IMR-90 (cell line): ENCODE measurements around the gene RTP5. TPM values are rescaled to one million over a fixed set of nuclear protein-coding genes. Genes with fewer than 3 reads are reported as not detected.

Experiments used
- ATAC-seq: fragments of 200-7000 bp; cut with Tn5 transposase; 2 replicates; pipeline ENCODE4 v1.9.1; 2020; ENCODE audit warnings: low read depth, mild to moderate bottlenecking, moderate library complexity
- BruUV-seq: library from RNA; stranded (reverse); fragments of 400-500 nt; replicated peaks from 2 replicates; lab custom pipeline; 2021; lab: Mats Ljungman, UMichigan
- CTCF ChIA-PET: fragments of 300-600 bp; formaldehyde crosslinking; extraction: SDS; loops from one replicate; lab custom pipeline; 2021; ENCODE audit warnings: antibody characterized with exemption; lab: Yijun Ruan, JAX
- POLR2A ChIA-PET: fragments of 300-600 bp; sonication (Branson Sonifier 250); formaldehyde crosslinking; loops from one replicate; lab custom pipeline; 2022; ENCODE audit warnings: antibody characterized with exemption; ENCODE audit not compliant: unreplicated experiment; lab: Charles Lee
- DNase-seq: peaks from one replicate; pipeline ENCODE4 v3.0.0; 2013
- H2AFZ ChIP-seq: replicated peaks from 2 replicates; pipeline ENCODE3; 2013; ENCODE audit warnings: low read length, mild to moderate bottlenecking; ENCODE audit not compliant: poor library complexity
- H2AK5ac ChIP-seq: 2 replicates; pipeline ENCODE4 v1.6.1; 2013; ENCODE audit warnings: low read depth, low read length, inconsistent platforms
- H2AK9ac ChIP-seq: replicated peaks from 2 replicates; pipeline ENCODE3; 2013; ENCODE audit warnings: mild to moderate bottlenecking, low read depth, low read length, moderate library complexity; ENCODE audit not compliant: poor library complexity
- H2BK120ac ChIP-seq: 2 replicates; pipeline ENCODE4 v1.6.1; 2013; ENCODE audit warnings: low read depth, low read length, inconsistent platforms
- H2BK15ac ChIP-seq: 3 replicates; pipeline ENCODE4 v1.6.1; 2013; ENCODE audit warnings: low read depth, low read length, inconsistent platforms
- H2BK20ac ChIP-seq: 2 replicates; pipeline ENCODE4 v1.6.1; 2013; ENCODE audit warnings: low read depth, mild to moderate bottlenecking, inconsistent platforms, low read length, moderate library complexity
- H2BK5ac ChIP-seq: 2 replicates; pipeline ENCODE4 v1.6.1; 2013; ENCODE audit warnings: mild to moderate bottlenecking, low read depth, low read length, inconsistent platforms; ENCODE audit not compliant: poor library complexity, severe bottlenecking
- H3K14ac ChIP-seq: replicated peaks from 2 replicates; pipeline ENCODE4 v1.6.1; 2013; ENCODE audit warnings: low read depth, low read length, inconsistent platforms
- H3K18ac ChIP-seq: 2 replicates; pipeline ENCODE4 v1.6.1; 2013; ENCODE audit warnings: low read depth, low read length, control low read depth
- H3K23ac ChIP-seq: 2 replicates; pipeline ENCODE4 v1.6.1; 2013; ENCODE audit warnings: low read depth, low read length, inconsistent platforms
- H3K27ac ChIP-seq: 2 replicates; pipeline ENCODE4 v1.5.1; 2013; ENCODE audit warnings: mild to moderate bottlenecking, control low read depth, low read length; ENCODE audit not compliant: insufficient read depth
- H3K27me3 ChIP-seq: 2 replicates; pipeline ENCODE4 v1.6.1; 2013; ENCODE audit warnings: low read length; ENCODE audit not compliant: control insufficient read depth, insufficient read depth
- H3K36me3 ChIP-seq: 2 replicates; pipeline ENCODE4 v1.6.1; 2013; ENCODE audit warnings: low read length, mixed read lengths; ENCODE audit not compliant: control insufficient read depth, insufficient read depth
- H3K4ac ChIP-seq: 2 replicates; pipeline ENCODE4 v1.6.1; 2013; ENCODE audit warnings: low read depth, low read length, inconsistent platforms
- H3K4me1 ChIP-seq: 2 replicates; pipeline ENCODE4 v1.6.1; 2013; ENCODE audit warnings: low read length, mixed read lengths; ENCODE audit not compliant: control insufficient read depth, insufficient read depth
- H3K4me2 ChIP-seq: 2 replicates; pipeline ENCODE4 v1.6.1; 2013; ENCODE audit warnings: low read depth, mild to moderate bottlenecking, control low read depth, low read length, moderate library complexity
- H3K4me3 ChIP-seq: 2 replicates; pipeline ENCODE4 v1.5.1; 2013; ENCODE audit warnings: low read depth, mild to moderate bottlenecking, control low read depth, low read length, moderate library complexity; ENCODE audit not compliant: insufficient read depth
- H3K56ac ChIP-seq: 2 replicates; pipeline ENCODE4 v1.6.1; 2013; ENCODE audit warnings: low read length, inconsistent platforms; ENCODE audit not compliant: insufficient read depth; ENCODE audit errors: extremely low read depth
- H3K79me1 ChIP-seq, 2 experiments: 2 replicates each; pipeline ENCODE4 v1.6.1; 2013; ENCODE audit warnings: low read length in 2 of 2, inconsistent platforms in 1 of 2, low read depth in 1 of 2
- H3K9ac ChIP-seq: 2 replicates; pipeline ENCODE4 v1.6.1; 2013; ENCODE audit warnings: low read depth, low read length, control low read depth
- H3K9me1 ChIP-seq: 2 replicates; pipeline ENCODE4 v1.6.1; 2013; ENCODE audit warnings: low read length, inconsistent platforms; ENCODE audit not compliant: insufficient read depth
- H3K9me3 ChIP-seq: 2 replicates; pipeline ENCODE4 v1.6.1; 2013; ENCODE audit warnings: low read length; ENCODE audit not compliant: control insufficient read depth, insufficient read depth
- H4K20me1 ChIP-seq: 2 replicates; pipeline ENCODE4 v1.6.1; 2013; ENCODE audit warnings: low read length, inconsistent platforms; ENCODE audit not compliant: insufficient read depth
- H4K5ac ChIP-seq: 2 replicates; pipeline ENCODE4 v1.6.1; 2013; ENCODE audit warnings: mild to moderate bottlenecking, low read depth, low read length, control low read depth
- H4K8ac ChIP-seq, 2 experiments: 2 replicates each; pipeline ENCODE4 v1.6.1; 2013; ENCODE audit warnings: low read depth in 2 of 2, low read length in 2 of 2, control low read depth in 1 of 2, inconsistent platforms in 1 of 2
- H4K91ac ChIP-seq: 2 replicates; pipeline ENCODE4 v1.6.1; 2013; ENCODE audit warnings: low read depth, low read length, inconsistent platforms; ENCODE audit not compliant: insufficient read depth
- CEBPB ChIP-seq: IDR thresholded peaks from 2 replicates; pipeline ENCODE4 v1.6.1; 2012; ENCODE audit warnings: low read depth, low read length, improper control_type of control experiment
- NFE2L2 ChIP-seq: fragments of 150-350 bp; IDR thresholded peaks from 2 replicates; pipeline ENCODE4 v1.6.1; 2016; ENCODE audit warnings: low read depth, mild to moderate bottlenecking, low read length
- WGBS, 2 experiments: methylation state at CpG; one replicate each; pipeline versions ENCODE4 v1.1.5 to v1.1.7; 2013; ENCODE audit warnings: missing lambda C conversion rate in 2 of 2; ENCODE audit not compliant: insufficient read length in 1 of 2; ENCODE audit errors: extremely low coverage in 2 of 2; 5-methylcytosine and 5-hydroxymethylcytosine counted together
- dilution Hi-C: fragments of 300-500 bp; cut with HindIII; formaldehyde crosslinking; loops from one replicate; pipeline ENCODE4 v1.14.3; 2018; ENCODE audit warnings: low sequenced_read_pairs; ENCODE audit not compliant: unreplicated experiment
- in situ Hi-C: fragments of 300-500 bp; cut with MboI; formaldehyde crosslinking; loops from 3 replicates; pipeline ENCODE4 v1.14.3; 2019; ENCODE audit warnings: low sequenced_read_pairs, inconsistent platforms, mixed read lengths
- intact Hi-C: fragments of 100-400 bp; cut with micrococcal nuclease; formaldehyde crosslinking; loops from 2 replicates; pipeline ENCODE4 v1.10.0; 2022
- polyA plus RNA-seq, 3 experiments: library from polyadenylated mRNA; depleted of rRNA; stranded (reverse); fragments of >200 nt; gene quantifications; 2 replicates each; pipeline ENCODE4 v1.2.3, GENCODE V29; 2012; ENCODE audit warnings: low replicate concordance in 1 of 3
- total RNA-seq: library from RNA; depleted of rRNA; stranded (reverse); fragments of >200 nt; gene quantifications from 2 replicates; pipeline ENCODE4 v1.2.3, GENCODE V29; 2012

The RTP5 gene
- total and polyA plus RNA-seq, 2 of the 4 experiments (the other 2 are of a cell fraction), result not detected

DNA sequence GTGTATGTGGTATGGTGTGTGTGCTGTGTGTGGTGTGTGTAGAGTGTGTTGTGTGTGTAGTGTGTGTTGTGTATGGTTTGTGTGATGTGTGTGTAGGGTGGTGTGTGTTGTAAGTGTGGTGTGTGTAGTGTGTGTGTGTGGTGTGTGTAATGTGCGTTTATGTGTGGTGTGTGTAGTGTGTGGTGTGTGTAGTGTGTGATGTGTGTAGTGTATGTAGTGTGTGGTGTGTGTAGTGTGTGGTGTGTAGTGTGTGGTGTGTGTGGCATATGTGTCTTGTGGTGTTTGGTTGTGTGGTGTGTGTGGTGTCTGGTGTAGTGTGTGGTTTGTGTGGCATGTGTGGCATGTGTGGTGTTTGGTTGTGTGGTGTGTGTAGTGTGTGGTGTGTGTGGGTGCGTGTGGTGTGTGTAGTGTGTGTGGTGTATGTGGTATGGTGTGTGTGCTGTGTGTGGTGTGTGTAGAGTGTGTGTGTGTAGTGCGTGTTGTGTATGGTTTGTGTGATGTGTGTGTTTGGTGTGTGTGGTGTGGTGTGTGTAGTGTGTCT is 4.0 kb upstream of the RTP5 start:
- POLR2A ChIA-PET, result no interaction called here
- intact Hi-C loops, result no loop called here

More for the DNA sequence above, 4.0 kb upstream of the RTP5 start:
- Histone ChIP-seq H3K14ac (no peak overlapping the region), H4K91ac (no peak overlapping the region), H3K36me3 (no peaks in the 10 kb centered on the region), H2AFZ (no peak overlapping the region), H2BK20ac (no peak overlapping the region), H4K20me1 (peaks cover 5% of the 10 kb centered on the region), H3K23ac (no peak overlapping the region), H3K27me3 (peaks cover 42% of the 10 kb centered on the region), H2BK120ac (no peak overlapping the region), H4K8ac (no peak overlapping the region), H3K4ac (no peak overlapping the region), H2AK5ac (no peak overlapping the region), H2AK9ac (no peak overlapping the region), H3K79me1 (no peaks in the 10 kb centered on the region), H3K56ac (no peak overlapping the region), H4K5ac (no peak overlapping the region), H3K4me1 (no peaks in the 10 kb centered on the region; the same call in 1 of the 2 replicates), H3K9me1 (peaks cover 19% of the 10 kb centered on the region), H3K27ac (no peak overlapping the region), H3K4me3 (no peak overlapping the region), H3K18ac (no peak overlapping the region), H2BK15ac (no peak overlapping the region), H3K4me2 (no peak overlapping the region), H3K9me3 (no peaks in the 10 kb centered on the region), H2BK5ac (peak overlapping the region; percentile 96), H3K9ac (no peak overlapping the region)
- DNase-seq (no peak), ATAC-seq (no peak)
- BruUV-seq, result no TSS peak
- WGBS, 2 experiments, result 73 to 100% methylated on average over 1 to 2 of the region's 3 CpGs
- CTCF ChIA-PET, result no interaction called here
- dilution Hi-C loops, result no loop called here
- in situ Hi-C loops, result no loop called here
- TF ChIP-seq NFE2L2, result no peak
- TF ChIP-seq CEBPB, result no peak
